ENCODE results near the gene METTL1. TPM values are rescaled to one million over a fixed set of nuclear protein-coding genes. Genes with fewer than 3 reads are reported as not detected.

Gene METTL1
- total RNA-seq, 1 experiment from 2014 or later, result 37.8 TPM

GRCh38 chr12:57719777-57720605 lies 51.9 kb downstream of the METTL1 start:
- DNase-seq, result no peak
- no peaks in the 10 kb centered on the region for H3K9me3 ChIP-seq
- intact Hi-C loops (cut with micrococcal nuclease; ENCODE audit: unreplicated experiment), result no loop called here
- no peaks in the 10 kb centered on the region for H3K9me3 Mint-ChIP-seq (ENCODE audit: unreplicated experiment)
- TF ChIP-seq CTCF (IDR thresholded peaks at IDR 0.05; ENCODE audit: insufficient read depth in 1 of 2, low read depth in 1 of 2, low read length in 1 of 2, severe bottlenecking in 1 of 2, unreplicated experiment in 1 of 2), result no peak
- no peak overlapping the region for H3K27ac Mint-ChIP-seq (ENCODE audit: unreplicated experiment)
- H3K4me3 Mint-ChIP-seq (ENCODE audit: unreplicated experiment), result no peak overlapping the region
- H3K4me1 ChIP-seq, result no peaks in the 10 kb centered on the region
- H3K4me3 ChIP-seq (ENCODE audit: low read depth, low read length), result no peak overlapping the region
- H3K36me3 Mint-ChIP-seq (ENCODE audit: insufficient read depth, unreplicated experiment), result peaks cover 17% of the 10 kb centered on the region
- H3K36me3 ChIP-seq (ENCODE audit: control insufficient read depth, insufficient read depth, low read length), result no peaks in the 10 kb centered on the region
- H3K4me1 Mint-ChIP-seq (ENCODE audit: low read depth, unreplicated experiment), result no peaks in the 10 kb centered on the region
- H3K27me3 Mint-ChIP-seq (ENCODE audit: insufficient read depth, unreplicated experiment), result no peaks in the 10 kb centered on the region
- no peaks in the 10 kb centered on the region for H3K27me3 ChIP-seq (replicated peaks; ENCODE audit: control insufficient read depth, insufficient read depth, low read length)
- no TSS peak for BruUV-seq (replicated peaks)
- ChIA-PET POLR2A (no interaction called here), CTCF (no interaction called here)

- H3K4me3 Mint-ChIP-seq (ENCODE audit: unreplicated experiment), result no peak overlapping the region
- ChIA-PET POLR2A (no interaction called here), CTCF (no interaction called here)
- intact Hi-C loops (cut with micrococcal nuclease; ENCODE audit: unreplicated experiment), result no loop called here
- no peaks in the 10 kb centered on the region for H3K9me3 Mint-ChIP-seq (ENCODE audit: unreplicated experiment)
- H3K36me3 Mint-ChIP-seq (ENCODE audit: insufficient read depth, unreplicated experiment), result peaks cover 14% of the 10 kb centered on the region
- no peak overlapping the region for H3K27ac Mint-ChIP-seq (ENCODE audit: unreplicated experiment)
- Histone ChIP-seq H3K4me3 (ENCODE audit: low read depth, low read length) (no peak overlapping the region), H3K27me3 (replicated peaks; ENCODE audit: control insufficient read depth, insufficient read depth, low read length) (no peaks in the 10 kb centered on the region), H3K36me3 (ENCODE audit: control insufficient read depth, insufficient read depth, low read length) (no peaks in the 10 kb centered on the region), H3K4me1 (no peaks in the 10 kb centered on the region), H3K9me3 (no peaks in the 10 kb centered on the region)
- no peaks in the 10 kb centered on the region for H3K4me1 Mint-ChIP-seq (ENCODE audit: low read depth, unreplicated experiment)
- BruUV-seq (replicated peaks), result no TSS peak
- no peaks in the 10 kb centered on the region for H3K27me3 Mint-ChIP-seq (ENCODE audit: insufficient read depth, unreplicated experiment)
- TF ChIP-seq CTCF (IDR thresholded peaks at IDR 0.05; ENCODE audit: insufficient read depth in 1 of 2, low read depth in 1 of 2, low read length in 1 of 2, severe bottlenecking in 1 of 2, unreplicated experiment in 1 of 2), result no peak
- DNase-seq, result no peak
These were observed 53.0 kb downstream of the METTL1 start for GRCh38 chr12:57718641-57719528.

Small RNA genes lying within 50 kb of the gene (microRNA-seq; reads per million reads assigned to microRNA genes)
- not detected for gene MIR6759

Other genes with a start within 250 kb of the METTL1 start
- 82.2 and 105 TPM in 2 replicates for gene MBD6, start 249.3 kb downstream of the METTL1 start, total RNA-seq (2022)
- gene DCTN2, start 224.9 kb downstream of the METTL1 start, total RNA-seq (2022), result 89.4 and 94.4 TPM in 2 replicates
- 0.05 TPM in 1 of 2 replicates, not detected in the other for gene KIF5A, start 222.1 kb downstream of the METTL1 start, total RNA-seq (2022)
- gene PIP4K2C, start 180.9 kb downstream of the METTL1 start, total RNA-seq (2022), result 42.0 and 48.0 TPM in 2 replicates
- gene DTX3, start 167.3 kb downstream of the METTL1 start, total RNA-seq (2022), result 17.4 and 20.4 TPM in 2 replicates
- gene ARHGEF25, start 160.7 kb downstream of the METTL1 start, total RNA-seq (2022), result 5.2 and 5.5 TPM in 2 replicates
- 4.2 and 5.7 TPM in 2 replicates for gene B4GALNT1, start 138.9 kb downstream of the METTL1 start, total RNA-seq (2022)
- gene OS9, start 78.0 kb downstream of the METTL1 start, total RNA-seq (2022), result 169 and 182 TPM in 2 replicates
- gene AGAP2, start 33.4 kb downstream of the METTL1 start, total RNA-seq (2022), result 0.09 TPM in 1 of 2 replicates, not detected in the other
- 20.6 and 23.3 TPM in 2 replicates for gene TSPAN31, start 27.1 kb downstream of the METTL1 start, total RNA-seq (2022)
- 205 and 210 TPM in 2 replicates for gene CDK4, start 19.8 kb downstream of the METTL1 start, total RNA-seq (2022)
- gene MARCHF9, start 17.0 kb downstream of the METTL1 start, total RNA-seq (2022), result 11.0 and 12.0 TPM in 2 replicates
- gene CYP27B1, start 5.0 kb downstream of the METTL1 start, total RNA-seq (2022), result 6.9 and 7.1 TPM in 2 replicates
- gene EEF1AKMT3, start 509 bp upstream of the METTL1 start, total RNA-seq (2022), result 5.0 and 6.7 TPM in 2 replicates
- 48.0 and 57.5 TPM in 2 replicates for gene TSFM, start 10.7 kb upstream of the METTL1 start, total RNA-seq (2022)
- 0.84 and 2.3 TPM in 2 replicates for gene AVIL, start 46.6 kb upstream of the METTL1 start, total RNA-seq (2022)
- 103 and 117 TPM in 2 replicates for gene CTDSP2, start 74.6 kb upstream of the METTL1 start, total RNA-seq (2022)
- gene ATP23, start 169.5 kb upstream of the METTL1 start, total RNA-seq (2022), result 6.1 and 6.6 TPM in 2 replicates

All from Caco-2 (cell line).